Endodermal cell (in vitro differentiated cells): ENCODE data around the gene NELFCD. TPM values are rescaled to one million over a fixed set of nuclear protein-coding genes. Genes with fewer than 3 reads are reported as not detected.
"Not testable (repeated sequence)": the region's sequence is repeated elsewhere in the genome, so short reads cannot be mapped to it uniquely, and the experiment has no call there.

Source experiments
- DNase-seq: peaks from one replicate; pipeline ENCODE4 v3.0.0-alpha.2; 2017
- H3K27ac ChIP-seq: 2 replicates; pipeline ENCODE4 v1.5.1; 2013; ENCODE audit warnings: mild to moderate bottlenecking, low read depth, low read length, moderate library complexity
- H3K27me3 ChIP-seq: 2 replicates; pipeline ENCODE4 v1.6.1; 2013; ENCODE audit warnings: mild to moderate bottlenecking, low read length, moderate library complexity; ENCODE audit not compliant: insufficient read depth, control insufficient read depth, poor library complexity, severe bottlenecking
- H3K36me3 ChIP-seq: 2 replicates; pipeline ENCODE4 v1.7.0; 2013; ENCODE audit warnings: mild to moderate bottlenecking, low read length, moderate library complexity; ENCODE audit not compliant: control insufficient read depth, insufficient read depth
- H3K4me1 ChIP-seq: one replicate; pipeline ENCODE4 v1.7.0; 2013; ENCODE audit warnings: low read length; ENCODE audit not compliant: control insufficient read depth, insufficient read depth
- H3K4me3 ChIP-seq: 2 replicates; pipeline ENCODE4 v1.5.1; 2013; ENCODE audit warnings: mild to moderate bottlenecking, low read length, moderate library complexity
- H3K9ac ChIP-seq: 2 replicates; pipeline ENCODE4 v1.6.1; 2013; ENCODE audit warnings: mild to moderate bottlenecking, low read length, moderate library complexity; ENCODE audit not compliant: poor library complexity, severe bottlenecking; ENCODE audit errors: extremely low read depth
- H3K9me3 ChIP-seq: 2 replicates; pipeline ENCODE4 v1.6.1; 2013; ENCODE audit warnings: mild to moderate bottlenecking, low read length, moderate library complexity; ENCODE audit not compliant: control insufficient read depth
- H3K27ac Mint-ChIP-seq: 2 replicates; pipeline ENCODE4 v1.8.0; 2020; ENCODE audit warnings: mixed read lengths
- H3K27me3 Mint-ChIP-seq: 2 replicates; pipeline ENCODE4 v1.8.0; 2021; ENCODE audit warnings: mild to moderate bottlenecking, mixed read lengths; ENCODE audit not compliant: insufficient read depth
- H3K36me3 Mint-ChIP-seq: 2 replicates; pipeline ENCODE4 v1.8.0; 2020; ENCODE audit warnings: low read depth, mixed read lengths
- H3K4me1 Mint-ChIP-seq: 2 replicates; pipeline ENCODE4 v1.8.0; 2020; ENCODE audit warnings: mixed read lengths
- H3K4me3 Mint-ChIP-seq: 2 replicates; pipeline ENCODE4 v1.8.0; 2020; ENCODE audit warnings: mild to moderate bottlenecking, moderate library complexity, mixed read lengths
- H3K9me3 Mint-ChIP-seq: 2 replicates; pipeline ENCODE4 v1.8.0; 2020; ENCODE audit warnings: mild to moderate bottlenecking, mixed read lengths
- WGBS, 2 experiments: methylation state at CpG; one replicate each; pipeline versions ENCODE4 v1.1.5 to v1.1.7; 2013; ENCODE audit warnings: missing lambda C conversion rate in 2 of 2, mixed read lengths in 1 of 2; ENCODE audit not compliant: insufficient coverage in 1 of 2, insufficient read length in 1 of 2; 5-methylcytosine and 5-hydroxymethylcytosine counted together
- total RNA-seq, 2 donors: library from RNA; stranded (reverse); fragmentation: NEBNext Ultra II Directional in 1 of 2; extraction: Animal tissue kit (Norgen Biotek cat#: 25700) in 1 of 2; gene quantifications; 2 replicates in 1 of 2; 3 replicates in 1 of 2; pipeline ENCODE4 v1.2.1, GENCODE V29; 2021
- TF ChIP-seq, protein P1 (sequence below): fragments of 200-600 bp; sonication (generic); conservative IDR thresholded peaks from 2 replicates; pipeline ENCODE4 v1.5.0; 2021; ENCODE audit warnings: antibody characterized with exemption, mild to moderate bottlenecking

The NELFCD gene
- total RNA-seq, 2 donors from 2014 or later, result 66.6 to 72.5 TPM

DNA sequence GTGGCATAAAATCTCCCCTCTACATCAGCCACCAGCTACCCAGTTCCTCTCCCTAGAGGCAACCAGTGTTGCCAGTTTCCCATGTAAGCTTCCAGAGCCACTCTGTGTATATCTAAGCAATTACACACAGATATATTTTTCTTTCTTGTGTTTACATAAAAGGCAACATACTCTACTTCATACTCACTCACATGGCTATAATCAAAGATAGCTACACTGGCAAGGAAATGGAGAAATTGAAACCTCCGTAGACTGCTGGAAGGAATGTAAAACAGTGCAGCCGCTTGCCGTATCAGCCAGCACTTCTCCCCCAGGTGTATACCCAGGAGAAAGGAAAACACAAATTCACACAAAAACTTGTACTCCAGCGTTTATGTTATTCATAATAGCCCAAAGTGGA is 38.5 kb upstream of the NELFCD start:
- Mint-ChIP-seq H3K27me3 (peaks cover 1% of the 10 kb centered on the region), H3K27ac (no peak overlapping the region), H3K4me3 (no peak overlapping the region), H3K9me3 (no peaks in the 10 kb centered on the region), H3K4me1 (no peaks in the 10 kb centered on the region), H3K36me3 (no peaks in the 10 kb centered on the region)
- TF ChIP-seq, protein P1, sequence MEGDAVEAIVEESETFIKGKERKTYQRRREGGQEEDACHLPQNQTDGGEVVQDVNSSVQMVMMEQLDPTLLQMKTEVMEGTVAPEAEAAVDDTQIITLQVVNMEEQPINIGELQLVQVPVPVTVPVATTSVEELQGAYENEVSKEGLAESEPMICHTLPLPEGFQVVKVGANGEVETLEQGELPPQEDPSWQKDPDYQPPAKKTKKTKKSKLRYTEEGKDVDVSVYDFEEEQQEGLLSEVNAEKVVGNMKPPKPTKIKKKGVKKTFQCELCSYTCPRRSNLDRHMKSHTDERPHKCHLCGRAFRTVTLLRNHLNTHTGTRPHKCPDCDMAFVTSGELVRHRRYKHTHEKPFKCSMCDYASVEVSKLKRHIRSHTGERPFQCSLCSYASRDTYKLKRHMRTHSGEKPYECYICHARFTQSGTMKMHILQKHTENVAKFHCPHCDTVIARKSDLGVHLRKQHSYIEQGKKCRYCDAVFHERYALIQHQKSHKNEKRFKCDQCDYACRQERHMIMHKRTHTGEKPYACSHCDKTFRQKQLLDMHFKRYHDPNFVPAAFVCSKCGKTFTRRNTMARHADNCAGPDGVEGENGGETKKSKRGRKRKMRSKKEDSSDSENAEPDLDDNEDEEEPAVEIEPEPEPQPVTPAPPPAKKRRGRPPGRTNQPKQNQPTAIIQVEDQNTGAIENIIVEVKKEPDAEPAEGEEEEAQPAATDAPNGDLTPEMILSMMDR, result no peak
- no peak overlapping the region for H3K4me3 ChIP-seq
- no peaks in the 10 kb centered on the region for H3K27me3 ChIP-seq
- DNase-seq, result no peak
- H3K9me3 ChIP-seq, result no peaks in the 10 kb centered on the region
- no peaks in the 10 kb centered on the region for H3K36me3 ChIP-seq
- no peak overlapping the region for H3K27ac ChIP-seq
- H3K4me1 ChIP-seq, result no peaks in the 10 kb centered on the region
- H3K9ac ChIP-seq, result no peak overlapping the region
- 92 to 100% methylated on average over 3 of the region's 4 CpGs for WGBS, 2 experiments

DNA sequence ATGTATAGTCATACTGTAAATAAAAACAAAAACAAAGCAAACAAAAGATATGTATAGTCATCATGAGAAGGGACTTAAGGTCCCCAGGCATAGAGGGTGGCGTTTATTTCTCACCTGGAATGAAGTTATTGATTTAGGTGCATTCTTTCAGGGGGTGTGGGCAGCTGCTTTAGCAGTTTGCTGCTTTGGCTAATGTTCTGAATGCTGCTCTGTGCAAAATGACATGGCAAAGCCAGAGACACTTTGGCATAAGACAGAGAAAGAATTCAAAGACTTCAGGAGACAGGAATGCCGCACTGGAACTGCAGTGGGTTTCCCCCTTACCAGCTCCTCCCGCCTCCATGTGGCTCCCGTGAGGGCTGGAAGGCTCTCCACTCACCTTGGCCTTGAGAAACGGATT is 36.4 kb upstream of the NELFCD start:
- no peak overlapping the region for H3K27ac Mint-ChIP-seq
- no peak overlapping the region for H3K9ac ChIP-seq
- no peaks in the 10 kb centered on the region for H3K4me1 ChIP-seq
- no peaks in the 10 kb centered on the region for H3K9me3 ChIP-seq
- H3K4me1 Mint-ChIP-seq, result no peaks in the 10 kb centered on the region
- H3K9me3 Mint-ChIP-seq, result no peaks in the 10 kb centered on the region
- no peak overlapping the region for H3K27ac ChIP-seq
- peaks cover 1% of the 10 kb centered on the region for H3K27me3 Mint-ChIP-seq
- H3K36me3 Mint-ChIP-seq, result no peaks in the 10 kb centered on the region
- H3K4me3 ChIP-seq, result no peak overlapping the region
- no peak overlapping the region for H3K4me3 Mint-ChIP-seq
- peak; percentile 52 for DNase-seq
- TF ChIP-seq, protein P1, result no peak
- no peaks in the 10 kb centered on the region for H3K36me3 ChIP-seq
- 85% methylated on average over 5 of the region's 5 CpGs for WGBS, 2 experiments
- no peaks in the 10 kb centered on the region for H3K27me3 ChIP-seq

DNA sequence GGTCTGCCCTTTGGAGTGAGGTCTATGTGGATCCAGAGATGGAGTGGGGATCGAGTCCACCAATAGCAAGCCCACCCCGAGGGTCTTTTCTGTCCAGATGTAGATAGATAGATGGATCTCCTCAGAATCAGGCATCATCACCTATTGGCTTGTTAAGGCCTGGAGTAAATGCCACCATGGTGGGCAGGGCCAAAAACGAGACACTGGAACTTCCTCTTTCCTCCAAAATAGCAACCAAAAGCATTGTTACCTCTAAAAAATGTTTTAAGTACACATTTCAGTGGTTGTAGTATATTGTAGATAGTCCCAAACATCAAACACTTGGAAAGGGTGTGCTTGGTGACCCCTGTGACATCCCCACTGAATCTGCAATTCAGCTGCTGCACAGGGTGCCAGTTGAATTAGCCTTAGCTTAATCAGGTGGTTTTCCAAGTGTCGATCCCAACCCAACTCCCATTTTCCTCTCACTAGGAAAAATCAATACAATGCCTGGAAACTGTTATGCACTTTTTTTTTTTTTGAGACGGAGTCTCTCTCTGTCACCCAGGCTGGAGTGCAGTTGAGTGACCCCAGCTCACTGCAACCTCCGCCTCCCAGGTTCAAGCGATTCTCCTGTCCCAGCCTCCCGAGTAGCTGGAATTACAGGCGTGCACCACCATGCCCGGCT is 35.0 kb upstream of the NELFCD start:
- TF ChIP-seq, protein P1, result no peak
- Mint-ChIP-seq H3K4me1 (no peaks in the 10 kb centered on the region), H3K4me3 (no peak overlapping the region), H3K9me3 (no peaks in the 10 kb centered on the region), H3K27ac (no peak overlapping the region), H3K36me3 (no peaks in the 10 kb centered on the region), H3K27me3 (peaks cover 1% of the 10 kb centered on the region)
- Histone ChIP-seq H3K27me3 (no peaks in the 10 kb centered on the region), H3K36me3 (no peaks in the 10 kb centered on the region), H3K27ac (no peak overlapping the region), H3K9ac (no peak overlapping the region), H3K9me3 (no peaks in the 10 kb centered on the region), H3K4me1 (no peaks in the 10 kb centered on the region), H3K4me3 (no peak overlapping the region)
- 90 to 94% methylated on average over 7 to 10 of the region's 10 CpGs for WGBS, 2 experiments
- no peak for DNase-seq

DNA sequence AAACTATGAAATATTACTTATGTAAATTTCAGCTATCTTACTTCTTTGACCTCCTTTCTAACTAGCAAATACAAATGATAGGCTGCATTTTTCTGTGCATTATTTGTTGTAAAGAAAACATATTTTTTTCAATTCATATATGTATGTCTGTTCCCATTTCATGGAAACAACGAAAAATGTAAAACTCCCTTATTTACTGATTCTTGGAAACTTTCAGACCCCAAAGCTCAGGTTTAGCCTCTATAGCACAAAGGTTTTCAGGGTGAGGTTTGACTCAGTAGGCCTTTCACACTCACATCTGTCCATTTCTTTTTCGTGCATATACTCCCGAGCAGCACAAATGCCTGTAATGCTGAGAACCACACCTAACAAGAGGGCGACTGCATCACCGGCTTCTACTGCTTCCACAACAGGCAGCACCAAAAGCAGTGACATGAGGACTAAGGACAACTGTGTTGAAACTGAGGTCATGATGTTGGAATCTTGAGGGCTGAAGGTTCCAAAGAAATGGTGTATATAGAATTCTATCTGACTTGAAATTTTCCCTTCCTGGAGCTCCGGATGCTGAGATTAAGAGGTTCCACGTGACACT is 33.2 kb upstream of the NELFCD start:
- H3K27ac Mint-ChIP-seq, H3K27ac ChIP-seq, H3K4me1 ChIP-seq, H3K9me3 Mint-ChIP-seq, H3K27me3 Mint-ChIP-seq, H3K4me3 ChIP-seq, H3K9me3 ChIP-seq, H3K4me3 Mint-ChIP-seq, H3K36me3 Mint-ChIP-seq, H3K36me3 ChIP-seq, H3K9ac ChIP-seq, DNase-seq, H3K27me3 ChIP-seq, H3K4me1 Mint-ChIP-seq: not testable (repeated sequence)
- 88 to 100% methylated on average over 1 to 7 of the region's 7 CpGs for WGBS, 2 experiments
